Stomach (tissue), 9 donors: Measurements from ENCODE around the gene THADA. TPM values are rescaled to one million over a fixed set of nuclear protein-coding genes. Genes with fewer than 3 reads are reported as not detected.

Experiments used
- DNase-seq, 2 donors: peaks; one replicate each; pipeline versions ENCODE4 v3.0.0 to v3.0.0-alpha.2; 2013 to 2019
- H3K27ac ChIP-seq, 5 donors: fragments of 200-600 bp in 4 of 5; sonication (generic) in 4 of 5; one replicate each; pipeline ENCODE4 v1.5.1; 2013 to 2019; ENCODE audit warnings: mild to moderate bottlenecking in 1 of 5, moderate library complexity in 1 of 5
- H3K27me3 ChIP-seq, 3 donors: fragments of 200-600 bp; sonication (generic); one replicate each; pipeline ENCODE4 v1.5.1; 2017 to 2019; ENCODE audit warnings: mixed run types in 1 of 3
- H3K36me3 ChIP-seq, 4 donors: fragments of 200-600 bp; sonication (generic); 1 replicate in 3 of 4; 2 replicates in 1 of 4; pipeline ENCODE4 v1.5.1; 2016 to 2019
- H3K4me1 ChIP-seq, 4 donors: fragments of 200-600 bp; sonication (generic); one replicate each; pipeline ENCODE4 v1.5.1; 2016 to 2019
- H3K4me3 ChIP-seq, 4 donors: fragments of 200-600 bp; sonication (generic) in 3 of 4; one replicate each; pipeline ENCODE4 v1.5.1; 2016 to 2019; ENCODE audit warnings: mild to moderate bottlenecking in 1 of 4
- H3K9me3 ChIP-seq, 4 donors: fragments of 200-600 bp; sonication (generic); one replicate each; pipeline ENCODE4 v1.5.1; 2016 to 2019
- EP300 ChIP-seq: sonication (generic); formaldehyde crosslinking; IDR thresholded peaks from one replicate; pipeline ENCODE4 v1.6.1; 2017; ENCODE audit warnings: antibody characterized with exemption
- POLR2A ChIP-seq, 4 donors: fragments of 450-650 bp; IDR thresholded peaks; one replicate each; pipeline ENCODE4 v1.6.1; 2016; ENCODE audit warnings: antibody characterized with exemption in 4 of 4, control low read depth in 2 of 4, mild to moderate bottlenecking in 1 of 4, moderate library complexity in 1 of 4
- POLR2AphosphoS5 ChIP-seq, 3 donors: sonication (generic); formaldehyde crosslinking; IDR thresholded peaks; one replicate each; pipeline ENCODE4 v1.6.1; 2016; ENCODE audit warnings: antibody characterized with exemption in 3 of 3
- WGBS, 5 donors: extraction: QIAGEN DNeasy Blood & Tissue Kit in 3 of 5; methylation state at CpG; one replicate each; pipeline versions ENCODE4 v1.1.5 to v1.1.7; 2013 to 2018; 5-methylcytosine and 5-hydroxymethylcytosine counted together
- intact Hi-C: fragments of 100-400 bp; cut with DNase I; formaldehyde crosslinking; loops from one replicate; pipeline ENCODE4 v1.15.1; 2023; ENCODE audit warnings: low total_unique reads
- polyA plus RNA-seq, 3 donors: library from polyadenylated mRNA; stranded (reverse); fragments of 200-250 nt; gene quantifications; one replicate each; pipeline ENCODE4 v1.2.3, GENCODE V29; 2013
- total RNA-seq, 5 donors: library from RNA; depleted of rRNA; stranded (reverse); fragments of >200 nt; gene quantifications; one replicate each; pipeline versions ENCODE4 v1.1.0 to v1.2.3, GENCODE V29; 2014 to 2016
- TF ChIP-seq, protein P1 (sequence below), 7 experiments: fragments of 450-650 bp in 4 of 7; fragments of 200-600 bp in 3 of 7; sonication (generic) in 3 of 7; IDR thresholded peaks; one replicate each; pipeline ENCODE4 v1.5.1; 2016 to 2019; ENCODE audit warnings: antibody characterized with exemption in 7 of 7, control low read depth in 2 of 7, mild to moderate bottlenecking in 1 of 7
- donor health status: healthy with polysubstance abuse.
- donor health status: Bipolar disorder and iron deficiency.
- donor health status: healthy.

Gene THADA
- total and polyA plus RNA-seq, 8 donors: 8.0 to 109 (median 31.9) TPM

DNA sequence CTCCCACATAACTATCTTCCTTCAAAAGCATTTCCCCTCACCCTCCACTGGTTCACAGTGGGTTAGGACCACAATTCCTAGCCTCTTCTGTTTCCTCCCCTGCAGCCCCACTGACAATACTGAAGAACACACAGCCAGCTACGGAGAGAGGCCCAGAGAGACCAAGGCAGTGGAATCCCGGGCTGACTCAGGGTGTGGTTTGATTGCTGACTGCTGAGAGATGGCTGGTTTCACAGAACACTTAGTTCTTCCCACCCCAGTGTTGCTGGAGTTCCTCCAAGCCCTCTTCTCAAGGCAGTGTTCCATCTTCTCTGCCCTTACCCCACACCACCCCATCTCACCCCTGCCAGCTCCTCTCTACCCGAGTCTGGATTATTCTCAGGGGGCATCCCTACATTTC, 326.1 kb downstream of the THADA start:
- no peaks in the 10 kb centered on the region for H3K27me3 ChIP-seq
- 23 to 64% (median 49%) methylated on average over 3 of the region's 3 CpGs for WGBS, 5 donors
- no peak overlapping the region for H3K4me3 ChIP-seq
- peak overlapping the region; percentile 4 to 83 (median 80) for H3K27ac ChIP-seq
- no peaks in the 10 kb centered on the region for H3K9me3 ChIP-seq
- peaks cover 0 to 8% (median 0%) of the 10 kb centered on the region in 4 donors for H3K36me3 ChIP-seq
- peaks cover 18 to 67% (median 38%) of the 10 kb centered on the region in 4 donors for H3K4me1 ChIP-seq
- intact Hi-C loops: no loop called here
- TF ChIP-seq, protein P1, sequence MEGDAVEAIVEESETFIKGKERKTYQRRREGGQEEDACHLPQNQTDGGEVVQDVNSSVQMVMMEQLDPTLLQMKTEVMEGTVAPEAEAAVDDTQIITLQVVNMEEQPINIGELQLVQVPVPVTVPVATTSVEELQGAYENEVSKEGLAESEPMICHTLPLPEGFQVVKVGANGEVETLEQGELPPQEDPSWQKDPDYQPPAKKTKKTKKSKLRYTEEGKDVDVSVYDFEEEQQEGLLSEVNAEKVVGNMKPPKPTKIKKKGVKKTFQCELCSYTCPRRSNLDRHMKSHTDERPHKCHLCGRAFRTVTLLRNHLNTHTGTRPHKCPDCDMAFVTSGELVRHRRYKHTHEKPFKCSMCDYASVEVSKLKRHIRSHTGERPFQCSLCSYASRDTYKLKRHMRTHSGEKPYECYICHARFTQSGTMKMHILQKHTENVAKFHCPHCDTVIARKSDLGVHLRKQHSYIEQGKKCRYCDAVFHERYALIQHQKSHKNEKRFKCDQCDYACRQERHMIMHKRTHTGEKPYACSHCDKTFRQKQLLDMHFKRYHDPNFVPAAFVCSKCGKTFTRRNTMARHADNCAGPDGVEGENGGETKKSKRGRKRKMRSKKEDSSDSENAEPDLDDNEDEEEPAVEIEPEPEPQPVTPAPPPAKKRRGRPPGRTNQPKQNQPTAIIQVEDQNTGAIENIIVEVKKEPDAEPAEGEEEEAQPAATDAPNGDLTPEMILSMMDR (IDR thresholded peaks at IDR 0.05): no peak
- peak in 1 of 3 donors; percentile 26 for TF ChIP-seq POLR2AphosphoS5 (IDR thresholded peaks at IDR 0.05)
- TF ChIP-seq POLR2A (IDR thresholded peaks at IDR 0.05): no peak
- peak; percentile 28 to 57 for DNase-seq

- 59 to 81% (median 63%) methylated on average over 14 of the region's 14 CpGs for WGBS, 5 donors
- intact Hi-C loops: no loop called here
These were observed 326.7 kb downstream of the THADA start for GRCh38 chr2:43269074-43269572.

GRCh38 chr2:43268066-43268953, 327.5 kb downstream of the THADA start:
- H3K9me3 ChIP-seq: no peaks in the 10 kb centered on the region
- 79 to 87% (median 82%) methylated on average over 10 of the region's 10 CpGs for WGBS, 5 donors
- H3K4me3 ChIP-seq: no peak overlapping the region
- DNase-seq: peak in 1 of 2 donors; percentile 5
- no peaks in the 10 kb centered on the region for H3K36me3 ChIP-seq
- intact Hi-C loops: no loop called here
- no peaks in the 10 kb centered on the region for H3K27me3 ChIP-seq
- H3K27ac ChIP-seq: peak overlapping the region; percentile 49 to 83 (median 80)
- no peak for TF ChIP-seq POLR2AphosphoS5 (IDR thresholded peaks at IDR 0.05)
- TF ChIP-seq, protein P1 (IDR thresholded peaks at IDR 0.05): no peak
- TF ChIP-seq EP300: no peak
- no peak for TF ChIP-seq POLR2A (IDR thresholded peaks at IDR 0.05)
- H3K4me1 ChIP-seq: peaks cover 18 to 67% (median 45%) of the 10 kb centered on the region in 4 donors

More at GRCh38 chr2:43269074-43269572, 326.7 kb downstream of the THADA start:
- no peak overlapping the region for H3K4me3 ChIP-seq
- no peaks in the 10 kb centered on the region for H3K27me3 ChIP-seq
- H3K36me3 ChIP-seq: peaks cover 0 to 8% (median 0%) of the 10 kb centered on the region in 4 donors
- no peaks in the 10 kb centered on the region for H3K9me3 ChIP-seq
- TF ChIP-seq, protein P1 (IDR thresholded peaks at IDR 0.05): no peak
- TF ChIP-seq POLR2AphosphoS5 (IDR thresholded peaks at IDR 0.05): peak; percentile 46 to 87 (median 61)
- H3K4me1 ChIP-seq: peaks cover 18 to 71% (median 42%) of the 10 kb centered on the region in 4 donors
- H3K27ac ChIP-seq: peak overlapping the region; percentile 62 to 83 (median 80)
- peak; percentile 59 to 72 for DNase-seq

- TF ChIP-seq POLR2AphosphoS5 (IDR thresholded peaks at IDR 0.05): no peak
- TF ChIP-seq, protein P1 (IDR thresholded peaks at IDR 0.05): no peak
- TF ChIP-seq EP300: no peak
- no peak for TF ChIP-seq POLR2A (IDR thresholded peaks at IDR 0.05)
- Histone ChIP-seq H3K27me3 (no peaks in the 10 kb centered on the region), H3K36me3 (peaks cover 0 to 1% (median 0%) of the 10 kb centered on the region in 4 donors), H3K27ac (peak overlapping the region in 4 of 5 donors; percentile 74 to 83 (median 80)), H3K4me1 (peaks cover 18 to 65% (median 45%) of the 10 kb centered on the region in 4 donors), H3K4me3 (no peak overlapping the region), H3K9me3 (no peaks in the 10 kb centered on the region)
- 83 to 91% (median 88%) methylated on average over 7 of the region's 7 CpGs for WGBS, 5 donors
- intact Hi-C loops: no loop called here
- peak in 1 of 2 donors; percentile 9 for DNase-seq
These were observed 328.5 kb downstream of the THADA start for GRCh38 chr2:43267381-43267780.
